Esophagus muscularis mucosa (tissue), 4 donors: ENCODE measurements around the gene NLRP10. TPM values are rescaled to one million over a fixed set of nuclear protein-coding genes. Genes with fewer than 3 reads are reported as not detected.

Experiments
- DNase-seq: peaks from one replicate; pipeline ENCODE4 v3.0.0-alpha.2; 2017; ENCODE audit errors: extremely low spot score
- H3K27ac ChIP-seq, 4 donors: fragments of 200-600 bp; sonication (generic); replicated peaks in 1 of 4; 1 replicate in 3 of 4; 2 replicates in 1 of 4; pipeline ENCODE4 v1.5.1; 2016 to 2019; ENCODE audit warnings: mild to moderate bottlenecking in 1 of 4
- H3K27me3 ChIP-seq, 4 donors: fragments of 200-600 bp; sonication (generic); one replicate each; pipeline versions ENCODE4 v1.5.1 to v1.6.0; 2016 to 2019
- H3K36me3 ChIP-seq, 4 donors: fragments of 200-600 bp; sonication (generic); one replicate each; pipeline ENCODE4 v1.5.1; 2016 to 2019
- H3K4me1 ChIP-seq, 4 donors: fragments of 200-600 bp; sonication (generic); one replicate each; pipeline ENCODE4 v1.5.1; 2016 to 2019
- H3K4me3 ChIP-seq, 4 donors: fragments of 200-600 bp; sonication (generic); 1 replicate in 2 of 4; 2 replicates in 2 of 4; pipeline ENCODE4 v1.5.1; 2016 to 2019; ENCODE audit warnings: mild to moderate bottlenecking in 4 of 4, moderate library complexity in 1 of 4
- H3K9me3 ChIP-seq, 4 donors: fragments of 200-600 bp; sonication (generic); 1 replicate in 3 of 4; 2 replicates in 1 of 4; pipeline ENCODE4 v1.5.1; 2016 to 2019
- CTCF ChIP-seq, 3 experiments: fragments of 200-600 bp in 2 of 3; fragments of 450-650 bp in 1 of 3; sonication (generic) in 2 of 3; IDR thresholded peaks; one replicate each; pipeline ENCODE4 v1.5.1; 2017 to 2019; ENCODE audit warnings: antibody characterized with exemption in 3 of 3, mild to moderate bottlenecking in 2 of 3, moderate library complexity in 1 of 3
- EP300 ChIP-seq: sonication (generic); formaldehyde crosslinking; IDR thresholded peaks from one replicate; pipeline ENCODE4 v1.6.1; 2017; ENCODE audit warnings: antibody characterized with exemption
- POLR2A ChIP-seq: fragments of 450-650 bp; IDR thresholded peaks from one replicate; pipeline ENCODE4 v1.6.1; 2017; ENCODE audit warnings: antibody characterized with exemption, moderate library complexity, mild to moderate bottlenecking, low read depth
- POLR2AphosphoS5 ChIP-seq, 2 donors: sonication (generic); formaldehyde crosslinking; IDR thresholded peaks; one replicate each; pipeline ENCODE4 v1.6.1; 2017; ENCODE audit warnings: antibody characterized with exemption in 2 of 2
- WGBS: methylation state at CpG from one replicate; pipeline ENCODE4 v1.1.5; 2018; 5-methylcytosine and 5-hydroxymethylcytosine counted together
- intact Hi-C: fragments of 100-400 bp; cut with DNase I; formaldehyde crosslinking; loops from one replicate; pipeline ENCODE4 v1.15.1; 2023
- total RNA-seq, 4 donors: library from RNA; depleted of rRNA; stranded (reverse); fragments of >200 nt; gene quantifications; one replicate each; pipeline versions ENCODE4 v1.1.0 to v1.2.1, GENCODE V29; 2016

Gene NLRP10
- total RNA-seq, 4 donors from 2014 or later: not detected

- intact Hi-C loops: no loop called here
- no peak for DNase-seq
- H3K4me1 ChIP-seq: no peaks in the 10 kb centered on the region
- H3K27me3 ChIP-seq: no peaks in the 10 kb centered on the region
- no peaks in the 10 kb centered on the region for H3K36me3 ChIP-seq
- H3K9me3 ChIP-seq: no peaks in the 10 kb centered on the region
- no peak overlapping the region for H3K4me3 ChIP-seq
- TF ChIP-seq POLR2A: no peak
- no peak for TF ChIP-seq EP300
- TF ChIP-seq CTCF (IDR thresholded peaks at IDR 0.05): no peak
- H3K27ac ChIP-seq: no peak overlapping the region
These were observed 2.6 kb upstream of the NLRP10 start for GRCh38 chr11:7967826-7968225.

- no peak for DNase-seq
- H3K9me3 ChIP-seq: no peaks in the 10 kb centered on the region
- 74% methylated on average over 1 of the region's 1 CpG for WGBS
- intact Hi-C loops: no loop called here
- H3K27me3 ChIP-seq: no peaks in the 10 kb centered on the region
- no peaks in the 10 kb centered on the region for H3K36me3 ChIP-seq
- H3K27ac ChIP-seq: no peak overlapping the region
- TF ChIP-seq POLR2A: no peak
- TF ChIP-seq EP300: no peak
- no peak overlapping the region for H3K4me3 ChIP-seq
- no peaks in the 10 kb centered on the region for H3K4me1 ChIP-seq
These were observed 1.9 kb upstream of the NLRP10 start for GRCh38 chr11:7967097-7967496.

- peaks cover 0 to 10% (median 0%) of the 10 kb centered on the region in 4 donors for H3K27me3 ChIP-seq
- no peak for DNase-seq
- no peaks in the 10 kb centered on the region for H3K36me3 ChIP-seq
- TF ChIP-seq CTCF (IDR thresholded peaks at IDR 0.05) (no peak), POLR2AphosphoS5 (IDR thresholded peaks at IDR 0.05) (no peak), EP300 (no peak), POLR2A (no peak)
- no peaks in the 10 kb centered on the region for H3K9me3 ChIP-seq
- H3K27ac ChIP-seq: no peak overlapping the region
- H3K4me3 ChIP-seq: no peak overlapping the region
- intact Hi-C loops: no loop called here
- no peaks in the 10 kb centered on the region for H3K4me1 ChIP-seq
These were observed 374 bp downstream of the NLRP10 start for GRCh38 chr11:7964873-7965272.

GRCh38 chr11:7964261-7964660 is 986 bp downstream of the NLRP10 start:
- Histone ChIP-seq H3K36me3 (no peaks in the 10 kb centered on the region), H3K4me1 (no peaks in the 10 kb centered on the region), H3K27ac (no peak overlapping the region), H3K27me3 (peaks cover 0 to 11% (median 0%) of the 10 kb centered on the region in 4 donors), H3K9me3 (no peaks in the 10 kb centered on the region), H3K4me3 (no peak overlapping the region)
- 60% methylated on average over 3 of the region's 3 CpGs for WGBS
- no peak for DNase-seq
- no peak for TF ChIP-seq POLR2AphosphoS5 (IDR thresholded peaks at IDR 0.05)
- no peak for TF ChIP-seq CTCF (IDR thresholded peaks at IDR 0.05)
- no peak for TF ChIP-seq EP300
- no peak for TF ChIP-seq POLR2A
- intact Hi-C loops: no loop called here

- H3K4me1 ChIP-seq: no peaks in the 10 kb centered on the region
- H3K4me3 ChIP-seq: no peak overlapping the region
- no peaks in the 10 kb centered on the region for H3K36me3 ChIP-seq
- WGBS: 87% methylated on average over 1 of the region's 1 CpG
- H3K27ac ChIP-seq: no peak overlapping the region
- peaks cover 0 to 4% (median 0%) of the 10 kb centered on the region in 4 donors for H3K27me3 ChIP-seq
- intact Hi-C loops: no loop called here
- TF ChIP-seq EP300 (no peak), POLR2A (no peak), POLR2AphosphoS5 (IDR thresholded peaks at IDR 0.05) (no peak), CTCF (IDR thresholded peaks at IDR 0.05) (no peak)
- DNase-seq: no peak
- peaks cover 0 to 3% (median 1%) of the 10 kb centered on the region in 4 donors for H3K9me3 ChIP-seq
These were observed 10.1 kb downstream of the NLRP10 start for GRCh38 chr11:7955191-7955590.
